Measurements from ENCODE around the gene CHGA.

Gene CHGA

GRCh38 chr14:92930737-92931602 is 8.0 kb downstream of the CHGA start:
- DNase-seq (ENCODE audit: low read depth), result no peak

- no peak for DNase-seq (ENCODE audit: low read depth)
Observed at GRCh38 chr14:92931681-92932447, 8.9 kb downstream of the CHGA start.

GRCh38 chr14:92932448-92933395 is 9.8 kb downstream of the CHGA start:
- DNase-seq (ENCODE audit: low read depth), result no peak

GRCh38 chr14:92933481-92933880 is 10.5 kb downstream of the CHGA start:
- DNase-seq (ENCODE audit: low read depth), result no peak

GRCh38 chr14:92934196-92935085 is 11.5 kb downstream of the CHGA start:
- DNase-seq (ENCODE audit: low read depth), result no peak

- no peak for DNase-seq (ENCODE audit: low read depth)
Observed at GRCh38 chr14:92935446-92935845, 12.5 kb downstream of the CHGA start.

GRCh38 chr14:92936085-92936484 is 13.1 kb downstream of the CHGA start:
- DNase-seq (ENCODE audit: low read depth), result no peak

GRCh38 chr14:92937051-92937937 is 14.3 kb downstream of the CHGA start:
- DNase-seq (ENCODE audit: low read depth), result no peak

- no peak for DNase-seq (ENCODE audit: low read depth)
Observed at GRCh38 chr14:92938235-92938875, 15.4 kb downstream of the CHGA start.

- no peak for DNase-seq (ENCODE audit: low read depth)
Observed at GRCh38 chr14:92938890-92939671, 16.1 kb downstream of the CHGA start.

- DNase-seq (ENCODE audit: low read depth), result no peak
Observed at GRCh38 chr14:92939699-92940098, 16.7 kb downstream of the CHGA start.

- no peak for DNase-seq (ENCODE audit: low read depth)
Observed at GRCh38 chr14:92940543-92940942, 17.6 kb downstream of the CHGA start.

- DNase-seq (ENCODE audit: low read depth), result no peak
Observed at GRCh38 chr14:92941531-92941930, 18.6 kb downstream of the CHGA start.

- no peak for DNase-seq (ENCODE audit: low read depth)
Observed at GRCh38 chr14:92942136-92942535, 19.2 kb downstream of the CHGA start.

GRCh38 chr14:92942576-92942975 is 19.6 kb downstream of the CHGA start:
- DNase-seq (ENCODE audit: low read depth), result no peak

GRCh38 chr14:92942976-92943710 is 20.2 kb downstream of the CHGA start:
- DNase-seq (ENCODE audit: low read depth), result no peak

- no peak for DNase-seq (ENCODE audit: low read depth)
Observed at GRCh38 chr14:92943855-92944570, 21.1 kb downstream of the CHGA start.
